Measurements from ENCODE around the gene HCN2. TPM values are rescaled to one million over a fixed set of nuclear protein-coding genes. Genes with fewer than 3 reads are reported as not detected.

Gene HCN2
- total RNA-seq, 3 donors from 2014 or later: under 0.01 to 0.44 TPM; not detected in 1

DNA sequence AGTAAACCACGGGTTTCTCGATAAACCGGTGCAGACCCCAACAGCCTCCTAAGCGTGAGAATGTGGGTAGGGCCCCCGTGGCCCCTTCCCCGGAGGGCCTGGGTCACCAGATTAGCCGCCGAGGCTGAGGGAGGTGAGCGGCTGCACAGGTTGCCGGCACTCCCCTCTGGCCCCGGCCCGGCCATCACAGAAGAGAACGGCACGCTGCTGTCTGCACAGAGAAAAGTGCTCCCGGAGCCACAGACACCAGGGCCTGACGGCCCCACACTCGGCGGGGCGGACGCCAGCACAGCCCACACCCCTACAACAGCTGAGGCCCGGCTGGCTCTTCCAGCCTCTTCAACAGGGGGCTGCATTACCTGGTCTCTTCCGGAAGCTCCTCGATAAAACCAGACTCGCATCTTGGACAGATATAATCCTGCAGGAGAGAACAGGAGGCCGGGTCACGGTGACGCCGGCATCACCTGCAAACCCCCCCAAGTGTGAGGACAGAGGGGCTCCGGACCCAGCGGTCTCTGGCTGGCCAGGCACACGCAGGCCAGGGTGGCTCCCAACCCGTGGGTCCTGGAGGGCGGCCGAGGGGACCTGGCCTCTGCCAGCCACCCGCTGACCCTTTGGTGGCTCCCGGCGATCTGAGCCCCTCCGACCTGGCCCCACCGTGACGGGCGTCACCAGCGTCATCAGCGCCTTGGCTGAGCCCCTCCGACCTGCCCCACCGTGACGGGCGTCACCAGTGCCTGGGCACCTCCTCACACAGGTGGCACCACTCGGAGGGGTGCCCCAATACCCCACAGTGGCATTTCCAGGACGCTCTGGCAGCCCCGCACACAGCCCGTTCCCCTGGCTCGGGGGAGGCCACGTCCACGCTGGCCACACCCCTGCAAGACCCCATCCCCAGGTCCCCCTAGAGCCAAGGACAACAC lies 63.0 kb downstream of the HCN2 start:
- Histone ChIP-seq H3K27ac (no peak overlapping the region), H3K36me3 (no peaks in the 10 kb centered on the region), H3K27me3 (no peaks in the 10 kb centered on the region), H3K4me3 (no peak overlapping the region), H3K4me1 (no peaks in the 10 kb centered on the region), H3K9me3 (no peaks in the 10 kb centered on the region)
- TF ChIP-seq POLR2A (IDR thresholded peaks at IDR 0.05): no peak
- no peak for TF ChIP-seq POLR2AphosphoS5 (IDR thresholded peaks at IDR 0.05)
- no peak for TF ChIP-seq CTCF (IDR thresholded peaks at IDR 0.05)
- no peak for DNase-seq (ENCODE audit: low spot score in 2 of 2)
- intact Hi-C loops (cut with DNase I; ENCODE audit: low total_unique reads): no loop called here

DNA sequence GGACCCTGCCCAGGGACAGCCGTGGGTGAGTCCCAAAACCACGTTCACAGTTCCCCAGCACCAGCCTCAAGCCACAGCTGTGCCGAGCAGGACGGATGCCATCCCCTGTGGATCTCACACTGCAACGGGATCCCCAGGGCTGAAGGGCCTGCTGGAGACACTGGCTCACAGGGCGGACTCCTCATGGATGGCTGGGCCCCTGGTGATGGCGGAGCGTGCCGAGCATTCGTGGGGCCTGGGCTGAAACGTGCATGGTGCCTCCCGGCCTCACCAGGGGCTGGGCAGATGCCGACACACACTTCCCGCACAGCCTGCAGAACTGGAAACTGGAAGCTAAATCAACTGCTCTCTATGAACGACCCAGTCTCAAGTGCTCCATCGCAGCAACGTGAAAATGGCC lies 63.7 kb downstream of the HCN2 start:
- DNase-seq (ENCODE audit: low spot score in 2 of 2): no peak
- TF ChIP-seq POLR2AphosphoS5 (IDR thresholded peaks at IDR 0.05) (no peak), CTCF (IDR thresholded peaks at IDR 0.05) (no peak), POLR2A (IDR thresholded peaks at IDR 0.05) (no peak)
- Histone ChIP-seq H3K9me3 (no peaks in the 10 kb centered on the region), H3K27me3 (no peaks in the 10 kb centered on the region), H3K27ac (no peak overlapping the region), H3K4me1 (peaks cover 0 to 6% of the 10 kb centered on the region in 2 donors), H3K36me3 (no peaks in the 10 kb centered on the region), H3K4me3 (no peak overlapping the region)
- intact Hi-C loops (cut with DNase I; ENCODE audit: low total_unique reads): no loop called here

- DNase-seq (ENCODE audit: low spot score in 2 of 2): no peak
- Histone ChIP-seq H3K27me3 (no peaks in the 10 kb centered on the region), H3K4me3 (no peak overlapping the region), H3K9me3 (no peaks in the 10 kb centered on the region), H3K27ac (no peak overlapping the region), H3K4me1 (peaks cover 9 to 15% of the 10 kb centered on the region in 2 donors), H3K36me3 (no peaks in the 10 kb centered on the region)
- TF ChIP-seq POLR2AphosphoS5 (IDR thresholded peaks at IDR 0.05) (no peak), POLR2A (IDR thresholded peaks at IDR 0.05) (no peak), CTCF (IDR thresholded peaks at IDR 0.05) (no peak)
- intact Hi-C loops (cut with DNase I; ENCODE audit: low total_unique reads): no loop called here
These were observed 66.0 kb downstream of the HCN2 start for GRCh38 chr19:655691-656090.

DNA sequence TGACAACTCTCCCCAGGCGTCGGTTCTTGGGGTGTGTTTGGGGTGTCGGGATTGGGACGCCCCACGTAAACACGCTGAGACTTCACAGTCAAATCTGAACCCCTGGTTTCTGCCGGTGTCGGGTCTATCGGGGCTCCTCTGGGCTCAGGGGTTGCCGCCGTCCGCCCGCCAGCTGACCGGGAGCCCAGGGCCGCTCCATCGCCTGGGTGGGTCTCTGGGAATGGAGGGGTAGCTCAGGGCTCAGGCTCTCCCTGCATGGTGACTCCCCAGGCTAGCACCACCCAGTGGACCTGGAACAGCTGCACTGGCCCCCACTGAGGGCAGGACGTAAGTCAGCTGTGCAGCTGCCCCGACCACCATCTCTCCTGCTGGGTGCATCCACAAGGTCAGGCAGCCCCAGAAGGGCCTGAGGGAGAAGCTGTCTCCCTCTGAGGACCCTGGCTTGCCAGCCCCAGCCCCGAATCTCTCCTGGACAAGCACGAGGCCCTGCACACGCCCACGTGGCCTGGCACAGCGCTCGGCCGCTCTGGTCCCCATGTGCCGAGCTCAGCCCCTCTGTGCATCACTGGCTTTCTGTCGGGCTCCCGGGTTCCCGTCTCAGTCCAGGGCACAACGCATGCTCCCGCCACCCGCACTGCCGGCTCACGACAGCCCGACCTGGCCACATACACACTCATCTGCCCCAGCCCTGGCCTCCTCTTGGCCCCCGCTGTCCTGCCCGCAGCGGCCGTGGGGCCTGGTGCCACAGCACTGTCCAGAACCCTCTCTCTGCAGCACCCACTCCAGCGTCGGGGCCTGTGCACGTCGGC lies 67.3 kb downstream of the HCN2 start:
- no peak for TF ChIP-seq POLR2A (IDR thresholded peaks at IDR 0.05)
- no peak for TF ChIP-seq POLR2AphosphoS5 (IDR thresholded peaks at IDR 0.05)
- no peak for TF ChIP-seq CTCF (IDR thresholded peaks at IDR 0.05)
- peaks cover 12 to 22% of the 10 kb centered on the region in 2 donors for H3K4me1 ChIP-seq
- no peaks in the 10 kb centered on the region for H3K27me3 ChIP-seq
- H3K4me3 ChIP-seq: no peak overlapping the region
- H3K36me3 ChIP-seq: no peaks in the 10 kb centered on the region
- no peak overlapping the region for H3K27ac ChIP-seq
- intact Hi-C loops (cut with DNase I; ENCODE audit: low total_unique reads): no loop called here
- H3K9me3 ChIP-seq: no peaks in the 10 kb centered on the region
- no peak for DNase-seq (ENCODE audit: low spot score in 2 of 2)

DNA sequence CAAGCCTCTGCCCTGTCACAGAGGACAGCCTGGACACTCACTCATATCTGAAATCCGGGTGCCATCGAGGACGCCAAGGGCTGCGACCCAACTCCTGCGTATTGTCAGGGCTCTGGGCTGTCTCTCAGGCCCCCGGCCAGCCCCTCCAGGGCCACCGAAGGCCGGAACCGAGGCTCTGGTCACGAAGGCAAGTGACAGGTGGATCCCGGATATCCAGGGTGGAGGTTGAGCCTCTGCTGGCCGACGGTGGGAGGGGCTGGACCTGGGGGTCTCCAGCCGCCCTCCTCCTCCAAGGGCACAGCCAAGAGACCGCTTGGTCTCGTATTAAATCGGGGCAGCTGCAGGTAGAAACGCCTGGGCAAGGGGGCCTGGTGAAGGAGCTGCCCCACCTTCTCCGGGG lies 67.9 kb downstream of the HCN2 start:
- no peaks in the 10 kb centered on the region for H3K27me3 ChIP-seq
- intact Hi-C loops (cut with DNase I; ENCODE audit: low total_unique reads): no loop called here
- TF ChIP-seq POLR2AphosphoS5 (IDR thresholded peaks at IDR 0.05) (no peak), CTCF (IDR thresholded peaks at IDR 0.05) (no peak), POLR2A (IDR thresholded peaks at IDR 0.05) (no peak)
- H3K9me3 ChIP-seq: no peaks in the 10 kb centered on the region
- peaks cover 12 to 22% of the 10 kb centered on the region in 2 donors for H3K4me1 ChIP-seq
- H3K36me3 ChIP-seq: no peaks in the 10 kb centered on the region
- H3K27ac ChIP-seq: no peak overlapping the region
- DNase-seq (ENCODE audit: low spot score in 2 of 2): no peak
- H3K4me3 ChIP-seq: no peak overlapping the region

All from breast epithelium (tissue), 4 donors.